Subcutaneous adipose tissue (tissue), 4 donors: ENCODE measurements around the gene CCR9. TPM values are rescaled to one million over a fixed set of nuclear protein-coding genes. Genes with fewer than 3 reads are reported as not detected.

ENCODE experiments used
- CTCF ChIP-seq: fragments of 450-650 bp; IDR thresholded peaks from one replicate; pipeline ENCODE4 v1.5.1; 2016; ENCODE audit warnings: low read depth, mild to moderate bottlenecking, control low read depth, antibody characterized with exemption, moderate library complexity
- total RNA-seq, 4 donors: library from RNA; depleted of rRNA; stranded (reverse); fragments of >200 nt; gene quantifications; one replicate each; pipeline ENCODE4 v1.1.0, GENCODE V29; 2016

The CCR9 gene
- total RNA-seq, 4 donors from 2014 or later = not detected

GRCh38 chr3:45874677-45875346, 11.5 kb upstream of the CCR9 start:
- TF ChIP-seq CTCF = no peak

- no peak for TF ChIP-seq CTCF
Measured at GRCh38 chr3:45878124-45878523, 8.2 kb upstream of the CCR9 start.

GRCh38 chr3:45880725-45881077, 5.6 kb upstream of the CCR9 start:
- no peak for TF ChIP-seq CTCF

- no peak for TF ChIP-seq CTCF
Measured at GRCh38 chr3:45881078-45882022, 5.0 kb upstream of the CCR9 start.

- TF ChIP-seq CTCF = no peak
Measured at GRCh38 chr3:45884368-45885201, 1.8 kb upstream of the CCR9 start.

GRCh38 chr3:45887285-45887684, 942 bp downstream of the CCR9 start:
- TF ChIP-seq CTCF = no peak
